SK-N-SH treated with all-trans-retinoic acid at 6 μM for 48 hours (cell line): ENCODE data around the gene HLA-DRB5.

Experiments used
- ATAC-seq: fragments of 200-7000 bp; cut with Tn5 transposase; 3 replicates; pipeline ENCODE4 v1.9.1; 2020; ENCODE audit warnings: mild to moderate bottlenecking, moderate library complexity
- ARNTL ChIP-seq: fragments of 450-650 bp; formaldehyde crosslinking; IDR thresholded peaks from 2 replicates; pipeline ENCODE4 v1.5.0; 2020; ENCODE audit warnings: low read depth, mild to moderate bottlenecking, moderate library complexity, borderline replicate concordance
- BACH2 ChIP-seq: fragments of 250-450 bp; sonication (Bioruptor Pico); IDR thresholded peaks from 2 replicates; pipeline ENCODE4 v1.9.0; 2021; ENCODE audit warnings: mild to moderate bottlenecking, borderline replicate concordance
- CSDC2 ChIP-seq: fragments of 250-450 bp; sonication (Bioruptor Pico); IDR thresholded peaks from 2 replicates; pipeline ENCODE4 v1.5.0; 2020; ENCODE audit warnings: mild to moderate bottlenecking, moderate library complexity
- ESRRG ChIP-seq: fragments of 250-450 bp; sonication (Bioruptor Pico); IDR thresholded peaks from 2 replicates; pipeline ENCODE4 v1.6.1; 2021; ENCODE audit warnings: mild to moderate bottlenecking
- GLIS3 ChIP-seq: fragments of 250-450 bp; sonication (Bioruptor Pico); IDR thresholded peaks from 2 replicates; pipeline ENCODE4 v1.5.0; 2020; ENCODE audit warnings: mild to moderate bottlenecking, moderate library complexity
- ISL1 ChIP-seq: fragments of 250-450 bp; sonication (Bioruptor Pico); IDR thresholded peaks from 2 replicates; pipeline ENCODE4 v2.1.2; 2022; ENCODE audit warnings: mild to moderate bottlenecking, moderate library complexity
- OSR1 ChIP-seq: fragments of 250-450 bp; sonication (Bioruptor Pico); IDR thresholded peaks from 2 replicates; pipeline ENCODE4 v1.8.0; 2022; ENCODE audit warnings: moderate library complexity, mild to moderate bottlenecking, inconsistent platforms
- PATZ1 ChIP-seq: fragments of 250-450 bp; sonication (Bioruptor Pico); IDR thresholded peaks from 2 replicates; pipeline ENCODE4 v1.8.0; 2020; ENCODE audit warnings: mild to moderate bottlenecking, moderate library complexity, borderline replicate concordance
- POU6F1 ChIP-seq: fragments of 250-450 bp; sonication (Bioruptor Pico); IDR thresholded peaks from 2 replicates; pipeline ENCODE4 v1.8.0; 2021; ENCODE audit warnings: low read depth, mild to moderate bottlenecking, moderate library complexity, borderline replicate concordance
- RARB ChIP-seq: fragments of 250-450 bp; sonication (Bioruptor Pico); IDR thresholded peaks from 2 replicates; pipeline ENCODE4 v1.8.0; 2021; ENCODE audit warnings: mild to moderate bottlenecking, moderate library complexity
- SNAI2 ChIP-seq: fragments of 250-450 bp; sonication (Bioruptor Pico); IDR thresholded peaks from 2 replicates; pipeline ENCODE4 v1.5.0; 2020; ENCODE audit warnings: mild to moderate bottlenecking, moderate library complexity
- TCF4 ChIP-seq: fragments of 250-450 bp; sonication (Bioruptor Pico); IDR thresholded peaks from 2 replicates; pipeline ENCODE4 v1.8.0; 2021; ENCODE audit warnings: mild to moderate bottlenecking, moderate library complexity, borderline replicate concordance
- TOX ChIP-seq: fragments of 250-450 bp; sonication (Bioruptor Pico); IDR thresholded peaks from 2 replicates; pipeline ENCODE4 v1.8.0; 2021; ENCODE audit warnings: mild to moderate bottlenecking, moderate library complexity, borderline replicate concordance
- ZC3H10 ChIP-seq: fragments of 250-450 bp; sonication (Bioruptor Pico); IDR thresholded peaks from 2 replicates; pipeline ENCODE4 v1.5.1; 2021; ENCODE audit warnings: mild to moderate bottlenecking, moderate library complexity
- ZFP3 ChIP-seq: fragments of 250-450 bp; sonication (Bioruptor Pico); IDR thresholded peaks from 2 replicates; pipeline ENCODE4 v1.5.0; 2020; ENCODE audit warnings: mild to moderate bottlenecking, moderate library complexity
- ZFP30 ChIP-seq: fragments of 450-650 bp; formaldehyde crosslinking; IDR thresholded peaks from 2 replicates; pipeline ENCODE4 v1.5.0; 2022; ENCODE audit warnings: mild to moderate bottlenecking, moderate library complexity
- ZNF565 ChIP-seq: fragments of 450-650 bp; formaldehyde crosslinking; conservative IDR thresholded peaks from 2 replicates; pipeline ENCODE4 v1.5.0; 2020; ENCODE audit warnings: low read depth, mild to moderate bottlenecking, moderate library complexity
- ZNF70 ChIP-seq: fragments of 450-650 bp; formaldehyde crosslinking; IDR thresholded peaks from 2 replicates; pipeline ENCODE4 v1.5.0; 2020; ENCODE audit warnings: mild to moderate bottlenecking, moderate library complexity
- ZNF8 ChIP-seq: fragments of 450-650 bp; formaldehyde crosslinking; IDR thresholded peaks from 2 replicates; pipeline ENCODE4 v1.5.0; 2020; ENCODE audit warnings: mild to moderate bottlenecking, moderate library complexity
- TF ChIP-seq, protein P1 (sequence below): fragments of 250-450 bp; sonication (Bioruptor Pico); IDR thresholded peaks from 2 replicates; pipeline ENCODE4 v1.5.1; 2020; ENCODE audit warnings: low read depth, mild to moderate bottlenecking, moderate library complexity
- TF ChIP-seq, protein P2 (sequence below): fragments of 250-450 bp; sonication (Bioruptor Pico); IDR thresholded peaks from 2 replicates; pipeline ENCODE4 v1.5.1; 2021; ENCODE audit warnings: mild to moderate bottlenecking, moderate library complexity
- TF ChIP-seq, protein P3 (sequence below): fragments of 250-450 bp; sonication (Bioruptor Pico); IDR thresholded peaks from 2 replicates; pipeline ENCODE4 v1.5.0; 2020; ENCODE audit warnings: mild to moderate bottlenecking, moderate library complexity

HLA-DRB5 gene

DNA sequence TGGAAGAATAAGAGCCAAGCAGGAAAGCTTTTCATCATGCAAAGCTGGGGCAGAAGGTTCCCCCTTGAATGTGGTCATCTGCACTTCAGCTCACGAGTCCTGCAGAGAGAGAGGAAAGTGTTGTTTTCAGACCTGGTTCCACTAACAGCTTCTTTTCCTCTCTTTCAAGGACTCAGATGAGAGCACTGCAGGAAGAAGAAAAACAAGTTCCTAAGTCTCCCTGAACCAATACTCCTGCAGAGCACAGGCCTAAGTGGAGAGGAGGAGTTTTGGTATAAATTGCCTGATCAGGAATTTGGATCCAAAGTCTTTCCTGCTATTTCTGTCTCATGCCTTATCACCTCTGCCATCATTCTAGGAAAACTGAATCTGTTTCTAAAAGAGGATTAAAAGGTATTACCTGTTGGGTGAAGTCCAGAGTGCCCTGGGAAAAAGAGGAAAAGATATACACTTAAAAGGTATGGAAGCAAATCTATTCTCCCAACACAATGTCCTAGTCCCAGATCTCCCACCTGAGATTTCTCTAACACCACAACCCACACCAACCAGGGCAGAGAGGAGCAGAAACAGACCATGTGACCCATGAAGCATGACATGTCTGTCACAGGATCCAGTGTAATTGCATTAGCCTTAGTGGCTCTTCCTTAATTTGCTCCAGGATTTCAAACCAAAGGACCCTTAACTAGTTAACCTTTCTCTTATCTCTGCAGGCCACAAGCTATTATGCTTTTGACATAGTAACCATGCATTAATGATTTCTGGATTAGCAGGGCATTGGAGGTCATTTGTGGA is 12.2 kb downstream of the HLA-DRB5 start:
- TF ChIP-seq RARB (CRISPR knock-in tag) (no peak), ZFP3 (CRISPR knock-in tag) (no peak), OSR1 (no peak), ZNF8 (CRISPR knock-in tag) (no peak), ZC3H10 (CRISPR knock-in tag) (no peak), ZNF565 (no peak), ESRRG (no peak), POU6F1 (no peak), SNAI2 (CRISPR knock-in tag) (no peak), CSDC2 (CRISPR knock-in tag) (no peak), GLIS3 (no peak)
- TF ChIP-seq, protein P1, sequence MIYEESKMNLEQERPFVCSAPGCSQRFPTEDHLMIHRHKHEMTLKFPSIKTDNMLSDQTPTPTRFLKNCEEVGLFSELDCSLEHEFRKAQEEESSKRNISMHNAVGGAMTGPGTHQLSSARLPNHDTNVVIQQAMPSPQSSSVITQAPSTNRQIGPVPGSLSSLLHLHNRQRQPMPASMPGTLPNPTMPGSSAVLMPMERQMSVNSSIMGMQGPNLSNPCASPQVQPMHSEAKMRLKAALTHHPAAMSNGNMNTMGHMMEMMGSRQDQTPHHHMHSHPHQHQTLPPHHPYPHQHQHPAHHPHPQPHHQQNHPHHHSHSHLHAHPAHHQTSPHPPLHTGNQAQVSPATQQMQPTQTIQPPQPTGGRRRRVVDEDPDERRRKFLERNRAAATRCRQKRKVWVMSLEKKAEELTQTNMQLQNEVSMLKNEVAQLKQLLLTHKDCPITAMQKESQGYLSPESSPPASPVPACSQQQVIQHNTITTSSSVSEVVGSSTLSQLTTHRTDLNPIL (CRISPR knock-in tag): no peak
- TF ChIP-seq, all 23 proteins: peak for 0
- no peak for ATAC-seq

DNA sequence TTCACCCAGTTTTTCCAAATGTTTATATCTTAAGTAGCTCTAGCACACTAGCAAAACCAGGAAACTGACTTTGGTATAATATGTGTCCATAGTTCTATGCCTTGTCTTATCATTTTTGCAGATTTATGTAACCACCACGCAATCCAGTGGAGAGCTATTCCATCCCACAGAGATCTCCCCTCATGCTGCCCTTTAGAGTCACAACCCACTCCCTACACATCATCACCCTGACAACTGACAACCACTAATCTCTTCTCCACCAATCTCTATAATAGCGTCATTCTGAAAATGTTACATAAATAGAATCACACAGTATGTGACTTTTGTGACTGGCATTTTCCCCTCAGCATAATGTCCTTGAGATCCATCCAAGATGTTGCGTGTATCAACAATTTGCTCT is 29.1 kb downstream of the HLA-DRB5 start:
- ATAC-seq: no peak
- TF ChIP-seq, protein P2, sequence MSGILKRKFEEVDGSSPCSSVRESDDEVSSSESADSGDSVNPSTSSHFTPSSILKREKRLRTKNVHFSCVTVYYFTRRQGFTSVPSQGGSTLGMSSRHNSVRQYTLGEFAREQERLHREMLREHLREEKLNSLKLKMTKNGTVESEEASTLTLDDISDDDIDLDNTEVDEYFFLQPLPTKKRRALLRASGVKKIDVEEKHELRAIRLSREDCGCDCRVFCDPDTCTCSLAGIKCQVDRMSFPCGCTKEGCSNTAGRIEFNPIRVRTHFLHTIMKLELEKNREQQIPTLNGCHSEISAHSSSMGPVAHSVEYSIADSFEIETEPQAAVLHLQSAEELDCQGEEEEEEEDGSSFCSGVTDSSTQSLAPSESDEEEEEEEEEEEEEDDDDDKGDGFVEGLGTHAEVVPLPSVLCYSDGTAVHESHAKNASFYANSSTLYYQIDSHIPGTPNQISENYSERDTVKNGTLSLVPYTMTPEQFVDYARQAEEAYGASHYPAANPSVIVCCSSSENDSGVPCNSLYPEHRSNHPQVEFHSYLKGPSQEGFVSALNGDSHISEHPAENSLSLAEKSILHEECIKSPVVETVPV: no peak
- TF ChIP-seq TOX: no peak
- no peak for TF ChIP-seq BACH2 (CRISPR knock-in tag)
- no peak for TF ChIP-seq ISL1
- TF ChIP-seq RARB (CRISPR knock-in tag): no peak
- no peak for TF ChIP-seq GLIS3
- no peak for TF ChIP-seq ZFP30 (CRISPR knock-in tag)
- no peak for TF ChIP-seq ZNF70
- no peak for TF ChIP-seq TCF4 (CRISPR knock-in tag)
- TF ChIP-seq ZC3H10 (CRISPR knock-in tag): no peak
- TF ChIP-seq, protein P1 (CRISPR knock-in tag): no peak
- TF ChIP-seq PATZ1: no peak
- no peak for TF ChIP-seq ZNF8 (CRISPR knock-in tag)
- no peak for TF ChIP-seq ESRRG
- TF ChIP-seq, protein P3, sequence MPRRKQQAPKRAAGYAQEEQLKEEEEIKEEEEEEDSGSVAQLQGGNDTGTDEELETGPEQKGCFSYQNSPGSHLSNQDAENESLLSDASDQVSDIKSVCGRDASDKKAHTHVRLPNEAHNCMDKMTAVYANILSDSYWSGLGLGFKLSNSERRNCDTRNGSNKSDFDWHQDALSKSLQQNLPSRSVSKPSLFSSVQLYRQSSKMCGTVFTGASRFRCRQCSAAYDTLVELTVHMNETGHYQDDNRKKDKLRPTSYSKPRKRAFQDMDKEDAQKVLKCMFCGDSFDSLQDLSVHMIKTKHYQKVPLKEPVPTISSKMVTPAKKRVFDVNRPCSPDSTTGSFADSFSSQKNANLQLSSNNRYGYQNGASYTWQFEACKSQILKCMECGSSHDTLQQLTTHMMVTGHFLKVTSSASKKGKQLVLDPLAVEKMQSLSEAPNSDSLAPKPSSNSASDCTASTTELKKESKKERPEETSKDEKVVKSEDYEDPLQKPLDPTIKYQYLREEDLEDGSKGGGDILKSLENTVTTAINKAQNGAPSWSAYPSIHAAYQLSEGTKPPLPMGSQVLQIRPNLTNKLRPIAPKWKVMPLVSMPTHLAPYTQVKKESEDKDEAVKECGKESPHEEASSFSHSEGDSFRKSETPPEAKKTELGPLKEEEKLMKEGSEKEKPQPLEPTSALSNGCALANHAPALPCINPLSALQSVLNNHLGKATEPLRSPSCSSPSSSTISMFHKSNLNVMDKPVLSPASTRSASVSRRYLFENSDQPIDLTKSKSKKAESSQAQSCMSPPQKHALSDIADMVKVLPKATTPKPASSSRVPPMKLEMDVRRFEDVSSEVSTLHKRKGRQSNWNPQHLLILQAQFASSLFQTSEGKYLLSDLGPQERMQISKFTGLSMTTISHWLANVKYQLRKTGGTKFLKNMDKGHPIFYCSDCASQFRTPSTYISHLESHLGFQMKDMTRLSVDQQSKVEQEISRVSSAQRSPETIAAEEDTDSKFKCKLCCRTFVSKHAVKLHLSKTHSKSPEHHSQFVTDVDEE: no peak

- no peak for ATAC-seq
- no peak for TF ChIP-seq OSR1
- TF ChIP-seq ZNF8 (CRISPR knock-in tag): no peak
- TF ChIP-seq RARB (CRISPR knock-in tag): no peak
- TF ChIP-seq GLIS3: no peak
- TF ChIP-seq CSDC2 (CRISPR knock-in tag): no peak
- TF ChIP-seq ARNTL (CRISPR knock-in tag): no peak
- TF ChIP-seq, protein P3: no peak
- no peak for TF ChIP-seq BACH2 (CRISPR knock-in tag)
- TF ChIP-seq ZFP30 (CRISPR knock-in tag): no peak
- no peak for TF ChIP-seq POU6F1
- no peak for TF ChIP-seq ISL1
Observed at GRCh38 chr6:32492351-32492750, 37.7 kb downstream of the HLA-DRB5 start.
